ENCODE data around the gene FADS1.
A peak's percentile ranks its signal among the peaks of the same experiment; 100 is the strongest.

Gene FADS1

DNA sequence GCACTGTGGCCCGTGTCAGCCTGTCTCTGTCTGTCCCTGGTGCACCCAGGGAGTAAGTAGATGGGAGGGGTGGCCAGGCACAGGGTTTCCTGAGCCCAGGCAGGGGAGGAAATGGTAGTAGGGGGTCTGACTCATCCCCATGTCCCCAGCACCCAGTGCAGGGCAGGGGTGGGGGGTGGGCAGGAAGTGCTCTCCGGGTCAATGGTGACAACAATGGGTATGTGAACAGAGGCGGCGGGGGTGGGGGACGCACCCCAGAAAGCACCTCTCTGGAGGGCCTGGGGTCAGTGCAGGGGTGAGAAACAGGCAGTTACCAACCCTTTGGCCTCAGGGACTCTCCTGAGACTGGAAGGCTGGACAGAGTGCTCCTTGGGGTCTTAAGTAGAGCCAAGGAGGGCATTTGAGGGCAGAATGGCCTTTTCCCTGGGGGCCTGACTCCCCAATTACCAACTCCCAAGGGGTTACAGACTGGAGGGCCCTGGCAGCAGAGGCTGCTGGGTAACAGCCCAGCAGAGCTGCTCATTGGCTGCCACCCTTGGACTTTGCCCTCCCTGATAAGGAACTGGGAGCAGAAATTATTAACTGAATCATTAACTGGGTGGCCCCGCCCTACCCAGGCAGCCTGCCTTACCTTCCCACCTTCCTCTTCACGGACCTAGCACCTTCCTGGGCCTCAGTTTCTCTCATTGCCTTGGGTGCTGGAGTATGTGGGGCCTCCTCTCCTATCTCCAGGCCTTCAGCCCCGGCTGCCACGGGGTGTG, 60.2 kb downstream of the FADS1 start:
- DNase-seq: peak; percentile 85

DNA sequence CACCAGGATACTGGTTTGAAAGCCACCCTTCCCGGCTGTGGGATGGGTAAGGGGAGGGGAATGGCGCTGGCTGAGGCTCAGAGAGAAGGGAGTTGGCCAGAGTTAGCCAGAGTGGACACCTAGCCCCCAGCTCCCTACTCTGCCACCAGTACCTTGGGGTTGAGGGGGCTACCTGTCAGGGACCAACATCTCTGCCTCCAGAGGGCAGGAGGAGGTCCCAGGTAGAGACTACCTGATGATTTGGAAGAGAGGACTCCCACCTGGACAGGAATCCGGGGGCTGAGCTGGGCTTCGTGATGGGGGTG, 60.7 kb downstream of the FADS1 start:
- DNase-seq: no peak

DNA sequence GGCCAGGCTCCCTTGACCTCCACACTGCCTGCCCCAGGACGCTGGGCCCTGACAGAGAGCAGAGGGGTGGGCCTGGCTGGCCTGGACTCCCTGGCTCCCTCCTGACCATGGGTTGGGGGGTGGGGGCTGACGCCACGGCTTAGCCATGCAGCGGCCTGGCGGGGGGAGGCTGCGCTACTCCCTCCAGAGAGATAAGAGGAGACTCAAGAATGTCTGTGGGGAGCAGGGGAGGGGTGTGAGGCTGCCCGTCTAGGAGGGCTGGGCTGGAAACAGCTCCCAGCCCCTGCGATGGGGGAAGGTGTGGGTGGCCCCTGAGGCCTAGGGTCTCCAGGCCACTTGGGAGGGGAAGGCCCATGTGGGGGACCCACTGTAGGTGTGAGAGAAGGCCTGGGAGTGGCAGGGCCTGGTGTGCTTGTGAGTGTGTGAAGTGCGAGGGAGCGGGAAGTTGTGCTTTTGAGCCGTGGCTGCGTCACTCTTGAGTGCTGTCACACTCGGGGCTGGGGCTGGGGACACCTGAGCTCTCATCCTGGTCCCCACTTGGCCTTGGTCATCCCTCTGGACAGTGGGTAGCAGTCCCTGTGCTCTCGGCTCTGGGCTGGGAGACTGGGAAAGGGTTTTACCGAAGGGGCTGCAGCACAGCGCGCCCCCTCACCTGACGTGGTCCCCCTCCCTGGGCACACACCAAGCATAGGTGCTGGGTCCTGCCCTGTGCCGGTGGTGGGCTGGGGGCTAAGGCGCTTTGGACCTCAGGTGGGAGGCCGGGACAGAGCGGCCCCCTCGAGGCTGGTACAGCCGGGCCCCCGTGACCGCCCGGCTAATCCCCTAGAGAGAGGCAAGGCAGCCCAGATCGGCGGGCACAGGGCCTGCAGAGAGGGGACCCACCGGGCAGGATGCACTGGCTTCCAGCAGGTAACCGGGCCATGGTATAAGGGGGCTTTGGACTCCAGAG, 62.0 kb downstream of the FADS1 start:
- DNase-seq: no peak

DNA sequence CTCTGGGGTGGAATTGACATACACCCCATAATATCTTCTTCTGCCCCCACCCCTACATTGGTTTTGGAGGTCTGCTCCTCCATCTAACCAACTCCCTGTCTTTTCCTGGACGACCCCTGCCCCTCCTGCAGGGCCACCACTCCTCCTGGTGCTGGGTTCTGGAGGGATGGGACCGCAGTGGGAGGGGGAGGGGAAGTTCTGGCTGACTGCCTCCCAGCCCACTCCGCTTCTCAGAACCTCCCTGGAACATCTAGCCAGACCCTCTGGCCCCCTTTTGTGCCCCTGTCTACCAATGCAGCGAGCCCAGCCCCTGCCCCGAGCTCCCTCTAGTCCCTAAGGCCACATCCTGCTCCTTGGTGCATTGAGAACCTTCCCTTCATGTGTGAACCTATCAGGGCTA, 63.1 kb downstream of the FADS1 start:
- no peak for DNase-seq

DNA sequence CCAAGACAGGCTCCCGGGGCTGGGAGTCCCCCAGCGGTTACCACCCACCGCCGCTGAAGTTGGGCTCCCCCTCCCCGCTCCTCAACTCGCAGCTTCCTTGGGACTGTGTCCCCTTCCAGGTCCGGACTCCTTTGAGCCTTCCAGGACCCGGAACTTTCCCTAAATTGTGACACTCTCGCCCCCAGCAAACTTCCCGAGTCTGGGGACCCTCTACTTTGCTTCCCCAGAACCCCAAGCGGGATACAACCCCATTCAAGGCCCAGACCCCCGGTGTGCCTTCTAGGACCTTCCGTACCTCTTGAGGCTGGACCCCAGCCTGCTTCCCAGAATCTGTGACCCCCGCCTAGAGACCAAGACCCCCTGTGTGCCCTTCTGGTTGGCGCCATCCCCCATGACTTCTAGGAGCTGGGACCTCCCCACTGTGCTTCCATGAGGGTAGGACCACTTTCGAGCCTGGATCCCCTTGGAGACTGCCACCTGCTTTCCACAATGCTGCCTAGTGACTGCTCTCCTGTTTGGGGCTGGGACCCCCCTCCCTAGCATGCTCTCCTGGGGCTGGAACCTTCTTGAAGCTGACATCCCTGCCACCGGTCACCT, 63.8 kb downstream of the FADS1 start:
- DNase-seq: no peak

DNA sequence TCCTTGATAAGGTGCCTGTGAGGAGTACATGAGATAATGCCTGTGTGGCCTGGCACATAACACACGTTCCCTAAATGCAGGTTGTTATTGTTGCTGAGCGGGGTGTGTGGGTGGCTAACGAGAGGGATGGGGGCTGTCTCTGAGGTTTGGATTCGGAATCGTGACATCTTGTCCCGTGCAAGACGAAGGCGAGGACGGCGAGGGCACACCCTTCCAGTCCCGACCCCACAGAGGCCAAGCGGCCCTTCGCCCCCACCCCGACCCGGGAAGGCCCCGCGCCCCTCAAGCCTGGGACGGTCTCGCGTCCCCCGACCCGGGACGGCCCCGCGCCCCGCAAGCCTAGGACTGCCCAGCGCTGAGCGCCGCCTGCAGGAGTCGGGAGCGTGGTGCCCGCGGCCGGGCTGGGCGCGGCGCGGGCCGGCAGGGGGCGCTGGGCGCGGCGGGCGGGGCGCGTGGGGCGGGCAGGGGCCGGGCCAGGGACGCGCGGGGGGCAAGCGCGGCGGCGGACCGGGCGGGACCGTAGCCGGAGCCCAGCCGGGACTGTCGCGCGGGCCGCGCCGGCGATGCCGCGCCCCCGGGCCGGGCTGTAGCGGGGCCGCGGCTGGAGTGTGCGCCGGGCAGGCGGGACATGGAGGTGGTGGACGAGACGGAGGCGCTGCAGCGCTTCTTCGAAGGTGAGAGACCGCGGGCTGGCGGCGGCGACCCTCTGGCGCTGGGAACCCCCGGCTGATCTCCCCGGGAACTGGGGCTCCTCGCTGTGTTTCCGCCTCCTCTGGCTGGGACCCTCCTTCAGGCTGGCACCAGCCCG, 64.5 kb downstream of the FADS1 start, which contains the start of gene MYRF:
Gene MYRF (plus strand): TSS at position 520 of the 808 bp plus-strand sequence. CDS start 109 bp downstream, at position 629.
- peak; percentile 14 for DNase-seq

DNA sequence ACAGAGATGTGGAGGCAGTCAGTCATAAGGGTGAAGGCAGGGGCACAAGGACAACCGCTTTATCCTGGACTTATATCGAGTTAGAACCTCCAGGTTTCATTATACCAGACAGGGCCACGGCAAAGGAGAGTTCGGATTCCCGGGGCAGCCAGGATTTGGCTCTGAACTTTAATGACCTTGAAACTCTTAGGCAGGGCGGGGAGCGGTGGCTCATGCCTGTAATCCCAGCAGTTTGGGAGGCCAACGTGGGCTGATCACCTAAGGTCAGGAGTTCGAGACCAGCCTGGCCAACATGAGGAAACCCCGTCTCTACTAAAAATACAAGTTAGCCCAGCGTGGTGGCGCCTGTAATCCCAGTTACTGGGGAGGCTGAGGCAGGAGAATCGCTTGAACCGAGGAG, 65.4 kb downstream of the FADS1 start:
- no peak for DNase-seq

DNA sequence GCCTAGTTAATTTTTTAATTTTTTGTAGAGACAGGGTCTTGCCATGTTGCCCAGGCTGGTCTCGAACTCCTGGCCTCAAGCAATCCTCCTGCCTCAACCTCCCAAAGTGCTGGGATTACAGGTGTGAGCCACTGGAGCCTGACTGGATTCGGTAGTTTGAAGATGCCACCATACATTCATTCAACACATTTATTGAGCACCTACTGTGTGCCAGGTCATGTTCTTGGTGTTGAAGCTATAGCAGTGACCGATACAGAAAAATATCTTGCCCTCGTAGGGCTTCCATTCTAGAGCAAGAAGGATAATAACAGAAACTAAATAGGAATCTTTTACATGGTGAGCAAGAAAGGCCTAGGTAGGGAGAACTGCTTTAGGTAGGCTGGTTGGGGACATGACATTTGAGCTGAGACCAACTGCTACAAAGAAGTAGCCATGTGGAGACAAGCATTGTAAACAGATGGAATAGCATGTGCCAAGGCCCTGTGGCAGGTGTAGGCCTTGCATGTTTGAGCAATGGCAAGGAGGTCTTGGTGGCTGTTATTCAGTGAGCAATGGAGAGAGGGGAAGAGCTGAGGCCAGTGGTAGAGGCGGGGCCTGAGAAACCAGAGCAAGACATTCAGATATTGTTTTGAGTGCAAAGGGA, 66.1 kb downstream of the FADS1 start:
- DNase-seq: no peak
